Uterine smooth muscle cell (primary cell): ENCODE measurements around the gene KRT33A. TPM values are rescaled to one million over a fixed set of nuclear protein-coding genes. Genes with fewer than 3 reads are reported as not detected.

Experiments used
- total RNA-seq: library from RNA; depleted of rRNA; stranded (reverse); fragments of >200 nt; gene quantifications from 2 replicates; pipeline ENCODE4 v1.2.3, GENCODE V29; 2014

The KRT33A gene
- not detected in 2 replicates for total RNA-seq

DNA sequence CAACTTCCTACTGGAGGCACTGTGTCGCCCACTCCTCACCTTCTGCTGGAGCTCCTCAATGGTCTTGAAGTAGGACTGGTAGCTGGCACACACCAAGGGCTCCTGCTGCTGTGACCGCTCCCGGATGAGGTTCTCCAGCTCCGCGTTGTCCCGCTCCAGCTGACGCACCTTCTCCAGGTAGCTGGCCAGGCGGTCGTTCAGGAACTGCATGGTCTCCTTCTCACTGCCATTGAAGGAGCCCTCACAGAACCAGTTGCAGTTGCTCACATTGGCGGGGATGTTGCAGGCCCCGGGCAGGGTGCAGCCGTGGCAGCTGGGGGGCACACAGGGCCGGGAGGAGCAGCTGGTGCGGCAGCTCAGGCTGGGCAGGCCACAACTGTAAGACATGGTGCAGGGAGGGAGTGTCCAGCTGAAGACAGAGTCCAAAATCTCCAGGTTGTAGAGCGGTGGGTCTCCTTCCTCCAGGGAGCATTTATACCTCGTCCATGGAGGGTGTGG lies at the start of gene KRT33A:
Gene KRT33A (minus strand): TSS at position 448 of the 498 bp plus-strand sequence. CDS start 61 bp downstream, at position 387.

DNA sequence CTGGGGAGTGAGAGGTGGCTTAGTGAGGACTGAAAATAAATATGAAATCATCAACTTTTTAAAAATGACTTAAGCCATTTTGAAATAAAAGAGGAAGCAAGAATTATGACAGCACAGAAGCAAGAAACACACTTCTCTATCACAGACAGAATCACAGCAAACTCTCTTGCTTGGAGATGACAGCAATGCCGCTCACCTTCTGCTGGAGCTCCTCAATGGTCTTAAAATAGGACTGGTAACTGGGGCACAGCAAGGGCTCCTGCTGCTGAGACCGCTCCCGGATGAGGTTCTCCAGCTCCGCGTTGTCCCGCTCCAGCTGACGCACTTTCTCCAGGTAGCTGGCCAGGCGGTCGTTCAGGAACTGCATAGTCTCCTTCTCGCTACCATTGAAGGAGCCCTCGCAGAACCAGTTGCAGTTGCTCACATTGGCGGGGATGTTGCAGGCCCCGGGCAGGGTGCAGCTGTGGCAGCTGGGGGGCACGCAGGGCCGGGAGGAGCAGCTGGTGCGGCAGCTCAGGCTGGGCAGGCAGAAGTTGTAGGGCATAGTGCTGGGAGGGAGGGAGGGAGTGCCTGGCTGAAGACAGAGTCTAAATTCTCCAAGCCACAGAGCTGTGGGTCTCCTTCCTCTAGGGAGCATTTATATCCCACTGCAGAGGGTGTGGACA lies 46.5 kb upstream of the KRT33A start, which contains the start of gene KRT31:
Gene KRT31 (minus strand): TSS at position 613 of the 665 bp plus-strand sequence. CDS start 69 bp downstream, at position 544.

DNA sequence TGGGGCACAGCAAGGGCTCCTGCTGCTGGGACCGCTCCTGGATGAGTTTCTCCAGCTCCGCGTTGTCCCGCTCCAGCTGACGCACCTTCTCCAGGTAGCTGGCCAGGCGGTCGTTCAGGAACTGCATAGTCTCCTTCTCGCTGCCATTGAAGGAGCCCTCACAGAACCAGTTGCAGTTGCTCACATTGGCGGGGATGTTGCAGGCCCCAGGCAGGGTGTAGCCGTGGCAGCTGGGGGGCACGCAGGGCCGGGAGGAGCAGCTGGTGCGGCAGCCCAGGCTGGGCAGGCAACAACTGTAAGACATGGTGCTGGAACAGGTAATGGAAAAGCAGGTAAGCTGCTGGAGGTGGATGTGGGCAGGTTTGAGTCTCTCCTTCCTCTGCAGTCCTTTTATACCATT lies 31.3 kb upstream of the KRT33A start, which contains the start of gene KRT34:
Gene KRT34 (minus strand): TSS at position 364 of the 400 bp plus-strand sequence. CDS start 60 bp downstream, at position 304.

DNA sequence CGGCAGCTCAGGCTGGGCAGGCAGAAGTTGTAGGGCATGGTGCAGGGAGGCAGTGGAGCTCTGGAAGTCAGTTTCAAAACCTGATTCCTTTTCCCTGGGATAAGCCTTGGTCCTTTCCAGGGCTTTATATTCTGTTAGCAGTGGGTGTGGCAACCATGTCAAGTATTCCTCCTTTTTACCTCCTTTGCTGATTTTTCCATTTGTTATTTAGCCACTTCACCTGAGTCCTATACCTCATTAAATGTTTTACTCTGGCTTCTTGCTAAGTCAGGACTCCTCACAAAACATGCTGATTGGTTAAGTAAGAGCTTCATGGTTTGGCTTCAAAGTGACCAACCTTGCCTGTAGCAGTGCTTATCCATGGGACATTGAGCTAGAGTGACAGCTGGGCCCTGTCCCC lies 19.1 kb upstream of the KRT33A start, which contains the start of gene KRT33B:
Gene KRT33B (minus strand): TSS at position 101 of the 400 bp plus-strand sequence. CDS start 63 bp downstream, at position 38.

DNA sequence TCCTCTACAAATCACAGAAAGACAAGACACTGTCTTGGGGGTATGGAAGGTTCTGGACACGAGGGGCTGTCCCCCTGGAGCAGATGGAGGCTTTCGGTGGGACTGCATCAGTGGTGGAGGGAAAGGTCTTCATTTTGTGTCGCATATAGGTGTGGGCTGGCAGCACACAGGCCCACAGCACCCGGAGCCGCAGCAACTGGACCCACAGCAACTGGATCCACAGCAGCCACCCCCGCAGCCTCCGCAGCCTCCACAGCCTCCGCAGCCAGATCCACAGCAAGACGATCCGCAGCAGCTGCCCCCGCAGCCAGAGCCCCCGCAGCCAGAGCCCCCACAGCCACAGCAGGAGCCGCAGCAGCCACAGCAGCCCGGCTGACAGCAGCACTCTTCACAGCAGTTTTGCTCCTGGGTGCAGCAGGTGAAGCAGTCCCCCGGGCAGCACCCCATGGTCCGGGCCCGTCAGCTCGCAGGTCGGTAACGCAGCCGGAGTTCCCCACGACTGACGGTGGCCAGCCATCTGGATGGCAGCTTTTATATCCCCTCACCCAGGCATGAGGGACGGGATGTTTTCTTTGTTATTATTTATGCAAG lies 35.3 kb downstream of the KRT33A start, which contains the start of gene KRTAP17-1:
Gene KRTAP17-1 (minus strand): TSS at position 507 of the 591 bp plus-strand sequence. CDS start 60 bp downstream, at position 447.

DNA sequence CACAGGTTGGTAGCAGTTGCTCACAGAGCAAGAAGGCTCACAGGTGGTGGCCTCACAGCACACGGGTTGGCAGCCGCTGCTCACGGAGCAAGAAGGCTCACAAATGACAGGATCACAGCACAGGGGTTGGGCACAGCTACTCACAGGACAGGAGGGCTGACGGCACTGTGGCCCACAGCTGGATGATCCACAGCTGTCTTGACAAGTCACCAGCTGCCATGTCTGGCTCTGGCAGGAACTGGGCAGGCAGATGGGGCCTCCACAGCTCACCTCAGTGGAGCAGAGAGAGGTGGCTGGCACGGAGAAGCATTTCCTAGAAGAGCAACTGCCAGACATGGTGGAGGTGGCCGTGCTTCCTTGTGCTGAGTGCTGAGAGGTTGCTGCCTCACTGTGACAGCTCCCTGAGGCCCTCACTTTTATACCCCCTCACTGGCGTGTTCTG lies 41.7 kb downstream of the KRT33A start, which contains the start of gene KRTAP16-1:
Gene KRTAP16-1 (minus strand): TSS at position 392 of the 442 bp plus-strand sequence. CDS start 56 bp downstream, at position 336.

GRCh38 chr17:41301916-41302901 lies 48.4 kb downstream of the KRT33A start, which contains the start of gene KRTAP29-1:
TSS of gene KRTAP29-1 (minus strand) at chr17:41302851. CDS start at chr17:41302851, 0 bp downstream.

Other genes starting within 250 kb of the KRT33A start
- gene KRTAP4-16, start 248.6 kb downstream of the KRT33A start, total RNA-seq: not detected in 2 replicates
- gene KRTAP4-9, start 245.4 kb downstream of the KRT33A start, total RNA-seq: 0.12 TPM in 1 of 2 replicates, not detected in the other
- gene KRTAP4-11, start 232.5 kb downstream of the KRT33A start, total RNA-seq: not detected in 2 replicates
- gene KRTAP4-12, start 226.6 kb downstream of the KRT33A start, total RNA-seq: not detected in 2 replicates
- gene KRTAP4-6, start 210.3 kb downstream of the KRT33A start, total RNA-seq: not detected in 2 replicates
- gene KRTAP4-5, start 201.0 kb downstream of the KRT33A start, total RNA-seq: not detected in 2 replicates
- gene KRTAP4-4, start 190.1 kb downstream of the KRT33A start, total RNA-seq: not detected in 2 replicates
- not detected in 2 replicates for gene KRTAP4-3, start 182.6 kb downstream of the KRT33A start, total RNA-seq
- not detected in 2 replicates for gene KRTAP4-2, start 172.6 kb downstream of the KRT33A start, total RNA-seq
- gene KRTAP4-1, start 165.9 kb downstream of the KRT33A start, total RNA-seq: 0.11 TPM in 1 of 2 replicates, not detected in the other
- gene KRTAP9-1, start 160.9 kb downstream of the KRT33A start, total RNA-seq: not detected in 2 replicates
- gene KRTAP9-2, start 124.2 kb downstream of the KRT33A start, total RNA-seq: not detected in 2 replicates
- gene KRTAP9-3, start 118.4 kb downstream of the KRT33A start, total RNA-seq: not detected in 2 replicates
- not detected in 2 replicates for gene KRTAP9-8, start 112.8 kb downstream of the KRT33A start, total RNA-seq
- not detected in 2 replicates for gene KRTAP9-4, start 101.1 kb downstream of the KRT33A start, total RNA-seq
- gene KRTAP9-9, start 95.4 kb downstream of the KRT33A start, total RNA-seq: not detected in 2 replicates
- not detected in 2 replicates for gene KRTAP9-6, start 85.5 kb downstream of the KRT33A start, total RNA-seq
- not detected in 2 replicates for gene KRTAP9-7, start 75.1 kb downstream of the KRT33A start, total RNA-seq
- gene KRTAP29-1, start 48.0 kb downstream of the KRT33A start, total RNA-seq: not detected in 2 replicates
- not detected in 2 replicates for gene KRTAP16-1, start 41.5 kb downstream of the KRT33A start, total RNA-seq
- 0.12 and 0.33 TPM in 2 replicates for gene KRTAP17-1, start 35.1 kb downstream of the KRT33A start, total RNA-seq
- 1.1 and 2.7 TPM in 2 replicates for gene KRT33B, start 19.0 kb upstream of the KRT33A start, total RNA-seq
- 133 and 203 TPM in 2 replicates for gene KRT34, start 31.5 kb upstream of the KRT33A start, total RNA-seq
- not detected in 2 replicates for gene KRT31, start 46.8 kb upstream of the KRT33A start, total RNA-seq
- gene KRT37, start 73.8 kb upstream of the KRT33A start, total RNA-seq: not detected in 2 replicates
- under 0.01 and 0.11 TPM in 2 replicates for gene KRT38, start 90.2 kb upstream of the KRT33A start, total RNA-seq
- gene KRT32, start 116.6 kb upstream of the KRT33A start, total RNA-seq: not detected in 2 replicates
- not detected in 2 replicates for gene KRT35, start 130.3 kb upstream of the KRT33A start, total RNA-seq
- 0.11 and 0.12 TPM in 2 replicates for gene KRT36, start 139.1 kb upstream of the KRT33A start, total RNA-seq
- 0.25 and 0.55 TPM in 2 replicates for gene KRT13, start 154.8 kb upstream of the KRT33A start, total RNA-seq
- 5.7 and 15.3 TPM in 2 replicates for gene KRT15, start 168.1 kb upstream of the KRT33A start, total RNA-seq
- 1,363 and 1,718 TPM in 2 replicates for gene KRT19, start 177.5 kb upstream of the KRT33A start, total RNA-seq
- not detected in 2 replicates for gene KRT9, start 221.2 kb upstream of the KRT33A start, total RNA-seq
- not detected in 2 replicates for gene KRT14, start 236.1 kb upstream of the KRT33A start, total RNA-seq